GM12801 (cell line): ENCODE measurements around the gene SERINC5.

Experiments
- CTCF ChIP-seq: IDR thresholded peaks from one replicate; pipeline ENCODE4 v1.5.1; 2011; ENCODE audit warnings: control low read depth; ENCODE audit not compliant: insufficient read length; ENCODE audit errors: extremely low read depth

The SERINC5 gene

GRCh38 chr5:80255811-80256712, at the start of gene SERINC5:
TSS of gene SERINC5 (minus strand) at chr5:80256048. CDS start at chr5:80255922, 126 bp downstream.
- TF ChIP-seq CTCF: no peak

GRCh38 chr5:80302636-80303035, 46.8 kb upstream of the SERINC5 start:
- no peak for TF ChIP-seq CTCF

GRCh38 chr5:80300125-80300524, 44.3 kb upstream of the SERINC5 start:
- no peak for TF ChIP-seq CTCF

- no peak for TF ChIP-seq CTCF
These were observed 43.8 kb upstream of the SERINC5 start for GRCh38 chr5:80299601-80300000.

- TF ChIP-seq CTCF: no peak
These were observed 40.3 kb upstream of the SERINC5 start for GRCh38 chr5:80296121-80296520.

- TF ChIP-seq CTCF: no peak
These were observed 35.9 kb upstream of the SERINC5 start for GRCh38 chr5:80291761-80292160.

GRCh38 chr5:80289320-80289719, 33.5 kb upstream of the SERINC5 start:
- no peak for TF ChIP-seq CTCF
